Calu3 (cell line): ENCODE results near the gene KLK10. TPM values are rescaled to one million over a fixed set of nuclear protein-coding genes. Genes with fewer than 3 reads are reported as not detected.

Experiments
- BruUV-seq: library from RNA; stranded (reverse); fragments of 400-500 nt; replicated peaks from 2 replicates; lab custom pipeline; 2021; lab: Mats Ljungman, UMichigan
- CTCF ChIA-PET: fragments of 300-600 bp; sonication (Branson Sonifier 250); formaldehyde crosslinking; loops from one replicate; lab custom pipeline; 2022; ENCODE audit warnings: antibody characterized with exemption; lab: Charles Lee
- DNase-seq: peaks from one replicate; pipeline ENCODE4 v3.0.0; 2022
- H3K27ac Mint-ChIP-seq: one replicate; pipeline ENCODE4 v1.8.0; 2022; ENCODE audit warnings: mixed read lengths; ENCODE audit not compliant: unreplicated experiment
- H3K27me3 Mint-ChIP-seq: one replicate; pipeline ENCODE4 v1.8.0; 2022; ENCODE audit warnings: mixed read lengths; ENCODE audit not compliant: unreplicated experiment
- H3K36me3 Mint-ChIP-seq: one replicate; pipeline ENCODE4 v1.8.0; 2022; ENCODE audit warnings: mild to moderate bottlenecking, moderate library complexity, mixed read lengths; ENCODE audit not compliant: insufficient read depth, unreplicated experiment
- H3K4me1 Mint-ChIP-seq: one replicate; pipeline ENCODE4 v1.8.0; 2022; ENCODE audit warnings: mild to moderate bottlenecking, low read depth, mixed read lengths; ENCODE audit not compliant: unreplicated experiment
- H3K4me3 Mint-ChIP-seq: one replicate; pipeline ENCODE4 v1.8.0; 2022; ENCODE audit warnings: mild to moderate bottlenecking, low read depth, moderate library complexity, mixed read lengths; ENCODE audit not compliant: unreplicated experiment
- H3K9me3 Mint-ChIP-seq: one replicate; pipeline ENCODE4 v1.8.0; 2022; ENCODE audit warnings: low read depth, mixed read lengths; ENCODE audit not compliant: unreplicated experiment
- intact Hi-C: fragments of 100-400 bp; cut with micrococcal nuclease; formaldehyde crosslinking; loops from one replicate; pipeline ENCODE4 v1.10.0; 2022; ENCODE audit not compliant: unreplicated experiment
- total RNA-seq: library from RNA; stranded (reverse); gene quantifications from 2 replicates; pipeline ENCODE4 v1.2.3, GENCODE V29; 2022
- TF ChIP-seq, protein P1 (sequence below): fragments of 200-600 bp; IDR thresholded peaks from one replicate; pipeline ENCODE4 v1.8.0; 2022; ENCODE audit warnings: antibody characterized with exemption; ENCODE audit not compliant: unreplicated experiment

KLK10 gene
- total RNA-seq, 1 experiment from 2014 or later = 24.2 TPM

DNA sequence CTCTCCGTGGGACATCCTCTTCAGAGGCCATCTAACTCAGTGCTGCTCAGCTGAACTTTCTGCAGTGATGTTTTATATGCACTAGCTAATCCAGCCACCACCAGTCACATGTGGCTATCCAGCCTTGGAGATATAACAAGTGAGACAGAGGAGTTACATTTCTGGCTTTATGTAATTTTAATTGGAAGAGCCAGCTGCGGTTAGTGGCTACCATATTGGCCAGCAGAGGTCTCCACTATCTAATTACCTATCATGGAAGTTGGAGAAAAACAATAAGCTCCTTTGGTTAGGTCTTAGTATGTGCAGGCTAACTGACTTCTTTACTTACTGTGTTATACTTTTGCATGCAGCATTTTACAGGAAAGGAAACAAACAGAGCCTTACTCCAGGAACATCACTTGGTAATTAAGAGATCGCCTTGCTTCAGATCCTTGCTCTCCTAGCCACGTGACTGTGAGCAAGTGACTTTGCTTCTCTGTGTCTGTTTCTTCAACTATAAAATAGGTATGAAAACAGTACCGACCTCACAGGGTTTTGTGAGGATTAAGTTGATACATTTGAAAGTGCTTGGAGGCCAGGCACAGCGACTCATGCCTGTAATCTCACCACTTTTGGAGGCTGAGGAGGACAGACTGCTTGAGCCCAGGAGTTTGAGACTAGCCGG lies 1.6 kb upstream of the KLK10 start:
- peak; percentile 61 for DNase-seq
- peaks cover 1% of the 10 kb centered on the region for H3K27me3 Mint-ChIP-seq
- TF ChIP-seq, protein P1, sequence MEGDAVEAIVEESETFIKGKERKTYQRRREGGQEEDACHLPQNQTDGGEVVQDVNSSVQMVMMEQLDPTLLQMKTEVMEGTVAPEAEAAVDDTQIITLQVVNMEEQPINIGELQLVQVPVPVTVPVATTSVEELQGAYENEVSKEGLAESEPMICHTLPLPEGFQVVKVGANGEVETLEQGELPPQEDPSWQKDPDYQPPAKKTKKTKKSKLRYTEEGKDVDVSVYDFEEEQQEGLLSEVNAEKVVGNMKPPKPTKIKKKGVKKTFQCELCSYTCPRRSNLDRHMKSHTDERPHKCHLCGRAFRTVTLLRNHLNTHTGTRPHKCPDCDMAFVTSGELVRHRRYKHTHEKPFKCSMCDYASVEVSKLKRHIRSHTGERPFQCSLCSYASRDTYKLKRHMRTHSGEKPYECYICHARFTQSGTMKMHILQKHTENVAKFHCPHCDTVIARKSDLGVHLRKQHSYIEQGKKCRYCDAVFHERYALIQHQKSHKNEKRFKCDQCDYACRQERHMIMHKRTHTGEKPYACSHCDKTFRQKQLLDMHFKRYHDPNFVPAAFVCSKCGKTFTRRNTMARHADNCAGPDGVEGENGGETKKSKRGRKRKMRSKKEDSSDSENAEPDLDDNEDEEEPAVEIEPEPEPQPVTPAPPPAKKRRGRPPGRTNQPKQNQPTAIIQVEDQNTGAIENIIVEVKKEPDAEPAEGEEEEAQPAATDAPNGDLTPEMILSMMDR = peak; percentile 59

DNA sequence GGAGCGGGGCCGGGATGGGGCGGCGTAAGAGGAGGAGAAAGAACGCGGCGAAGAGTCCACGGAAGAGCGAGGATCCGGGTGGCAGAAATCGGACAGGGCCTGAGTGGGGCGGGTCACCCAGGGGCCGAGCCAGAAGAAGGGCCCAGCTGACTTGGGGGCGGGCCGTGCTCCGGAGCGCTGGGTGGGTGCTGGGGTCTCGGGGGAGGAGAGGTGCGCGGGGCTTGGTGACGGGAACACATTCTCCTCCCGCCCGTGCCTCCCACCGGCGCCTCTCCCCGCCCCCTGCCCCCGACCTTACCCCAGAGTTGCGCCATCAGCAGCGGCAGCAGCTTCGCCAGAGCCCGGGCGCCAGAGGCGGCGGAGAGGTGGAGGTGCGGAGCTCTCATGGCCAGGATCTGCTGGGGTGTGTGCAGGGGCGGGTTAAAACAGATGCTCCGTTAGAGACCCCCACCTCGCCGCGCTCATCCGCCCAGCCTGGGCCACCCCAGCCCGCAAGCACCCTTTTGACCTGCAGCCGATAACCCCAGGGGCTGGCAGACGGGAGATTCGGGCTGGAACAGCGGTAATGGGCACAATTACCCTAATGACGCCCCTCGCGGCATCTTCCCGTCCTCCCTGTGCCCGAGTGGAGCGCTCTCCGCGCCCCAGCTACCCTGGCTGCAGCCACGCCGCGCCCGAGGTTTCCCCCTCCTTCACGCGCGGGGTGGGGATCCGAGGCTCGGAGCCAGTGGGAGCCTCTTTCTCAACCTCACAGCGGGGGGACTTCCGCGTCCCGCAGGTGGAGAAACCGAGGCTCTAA lies 565 bp downstream of the KLK10 start:
- TSS peak; percentile 80 for BruUV-seq
- Mint-ChIP-seq H3K4me1 (peaks cover 30% of the 10 kb centered on the region), H3K4me3 (peak overlapping the region; percentile 89), H3K27ac (peak overlapping the region; percentile 86), H3K9me3 (no peaks in the 10 kb centered on the region), H3K27me3 (no peaks in the 10 kb centered on the region), H3K36me3 (peaks cover 54% of the 10 kb centered on the region)
- TF ChIP-seq, protein P1 = no peak
- DNase-seq = peak; percentile 89
- CTCF ChIA-PET = interaction anchor here (0.6 to 3.2 kb wide), 7 partner anchors 11 to 97 kb away, joined by 3 to 43 read pairs (median 5); partner anchors contain the start of gene KLK12
- intact Hi-C loops = loop anchor here (10.0 kb wide), 1 partner anchor 214 kb away; no protein-coding TSS in a partner anchor

More for the DNA sequence above, 1.6 kb upstream of the KLK10 start:
- Mint-ChIP-seq H3K4me3 (no peak overlapping the region), H3K9me3 (no peaks in the 10 kb centered on the region), H3K36me3 (peaks cover 41% of the 10 kb centered on the region), H3K27ac (no peak overlapping the region), H3K4me1 (peaks cover 32% of the 10 kb centered on the region)
- intact Hi-C loops = loop anchor here (1.0 kb wide), 1 partner anchor 76 kb away; no protein-coding TSS in a partner anchor
- BruUV-seq = no TSS peak
- CTCF ChIA-PET = interaction anchor here (0.7 to 2.2 kb wide), 22 partner anchors 12 to 679 kb away, joined by 3 to 37 read pairs (median 4); partner anchors contain the start of gene KLK13

DNA sequence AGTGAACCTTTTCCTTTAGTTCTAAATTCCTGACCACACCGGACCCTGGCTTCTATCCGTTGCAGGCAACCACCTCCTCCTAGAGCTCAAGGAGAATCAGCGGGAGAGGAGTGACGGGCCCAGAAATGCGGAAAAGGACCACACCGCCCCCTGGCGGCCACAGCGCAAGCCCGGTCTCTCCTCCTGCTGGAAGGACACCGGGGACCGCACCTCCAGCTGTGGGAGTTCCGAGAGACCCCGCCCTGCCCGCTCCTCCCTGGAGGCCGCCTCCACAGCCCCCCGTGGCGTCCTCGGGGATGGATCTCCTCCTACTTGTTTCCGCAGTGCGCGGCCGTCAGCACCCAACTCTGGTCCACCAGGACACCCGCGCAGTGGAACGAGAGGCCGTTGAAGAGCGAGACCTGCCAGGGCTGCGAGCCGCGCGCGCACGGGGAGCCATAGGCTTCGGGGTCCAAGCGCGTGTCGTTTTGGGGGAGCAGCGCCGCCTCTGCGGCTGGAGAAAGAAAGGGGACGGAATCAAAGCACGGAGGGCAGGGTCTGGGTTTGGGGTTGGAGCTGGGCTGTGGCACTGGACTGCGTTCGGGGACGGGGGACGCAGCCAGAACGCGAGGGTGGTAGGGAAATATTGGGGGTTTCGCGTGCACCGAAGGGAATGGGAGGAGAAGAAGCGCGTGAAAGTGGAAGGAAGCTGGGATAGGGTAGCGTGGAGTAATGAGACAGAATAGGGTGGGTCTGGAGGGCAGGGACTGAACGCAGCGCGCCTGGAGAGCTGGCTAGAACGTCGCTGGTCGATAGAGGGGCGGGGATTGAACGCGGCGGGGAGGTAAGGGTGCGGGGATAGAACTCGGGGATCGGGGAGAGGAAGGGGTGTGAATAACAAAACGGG lies 2.5 kb downstream of the KLK10 start:
- DNase-seq = peak; percentile 98
- intact Hi-C loops = loop anchor here (1.0 to 10.0 kb wide), 3 partner anchors 49 to 212 kb away; no protein-coding TSS in a partner anchor
- no peaks in the 10 kb centered on the region for H3K27me3 Mint-ChIP-seq
- peaks cover 30% of the 10 kb centered on the region for H3K4me1 Mint-ChIP-seq
- TF ChIP-seq, protein P1 = peak; percentile 98
- peak overlapping the region; percentile 89 for H3K4me3 Mint-ChIP-seq
- no TSS peak for BruUV-seq
- H3K9me3 Mint-ChIP-seq = no peaks in the 10 kb centered on the region
- peak overlapping the region; percentile 86 for H3K27ac Mint-ChIP-seq
- CTCF ChIA-PET = interaction anchor here (0.5 to 3.2 kb wide), 25 partner anchors 15 to 1543 kb away, joined by 3 to 43 read pairs (median 6); partner anchors contain the start of genes KLK6 and KLK8
- peaks cover 57% of the 10 kb centered on the region for H3K36me3 Mint-ChIP-seq
